ENCODE measurements around the gene KLRC3.
"Not testable (repeated sequence)": the region's sequence is repeated elsewhere in the genome, so short reads cannot be mapped to it uniquely, and the experiment has no call there.

DNA sequence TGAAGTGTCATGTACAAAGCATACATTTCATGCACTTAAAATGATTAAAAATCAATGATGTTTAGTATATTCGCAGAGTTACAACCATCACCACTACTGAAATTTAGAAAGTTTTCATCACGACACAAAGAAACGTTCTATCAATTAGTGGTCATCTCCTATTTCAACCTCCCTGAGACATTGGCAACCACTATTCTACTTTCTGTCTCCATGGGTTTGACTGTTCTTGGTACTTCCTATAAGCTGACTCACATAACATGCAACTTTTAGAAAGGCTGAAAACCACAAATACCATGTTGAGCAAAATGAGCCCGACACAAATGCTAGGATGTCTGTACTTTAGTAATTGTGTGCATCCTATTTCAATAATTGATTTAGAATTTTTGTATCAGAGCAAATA, 10.2 kb upstream of the KLRC3 start:
- not testable (repeated sequence) for TF ChIP-seq CTCF, POLR2AphosphoS5, POLR2A, EP300 (IDR thresholded peaks at IDR 0.05)
